H9 (cell line): Measurements from ENCODE around the gene ZNF644. TPM values are rescaled to one million over a fixed set of nuclear protein-coding genes. Genes with fewer than 3 reads are reported as not detected.

Source experiments
- DNase-seq: peaks from one replicate; pipeline ENCODE4 v3.0.0-alpha.2; 2017
- H2AFZ ChIP-seq: one replicate; pipeline ENCODE4 v1.6.1; 2013; ENCODE audit warnings: mild to moderate bottlenecking, low read length, control low read depth, moderate library complexity
- H2AK5ac ChIP-seq: 2 replicates; pipeline ENCODE4 v1.6.1; 2013; ENCODE audit warnings: low read length, control low read depth, mixed read lengths; ENCODE audit not compliant: insufficient read length
- H2BK120ac ChIP-seq: one replicate; pipeline ENCODE4 v1.6.1; 2013; ENCODE audit warnings: low read depth, mild to moderate bottlenecking, low read length, control low read depth, inconsistent platforms; ENCODE audit not compliant: poor library complexity, severe bottlenecking
- H2BK12ac ChIP-seq: 2 replicates; pipeline ENCODE4 v1.6.1; 2013; ENCODE audit warnings: low read length, control low read depth, mixed read lengths, low read depth; ENCODE audit not compliant: insufficient read length
- H2BK15ac ChIP-seq: 2 replicates; pipeline ENCODE4 v1.6.1; 2013; ENCODE audit warnings: low read depth, low read length, control low read depth
- H2BK20ac ChIP-seq: one replicate; pipeline ENCODE4 v1.6.1; 2013; ENCODE audit warnings: low read depth, mild to moderate bottlenecking, low read length, control low read depth, inconsistent platforms; ENCODE audit not compliant: poor library complexity, severe bottlenecking
- H2BK5ac ChIP-seq: 2 replicates; pipeline ENCODE4 v1.6.1; 2013; ENCODE audit warnings: low read length, control low read depth, mixed read lengths; ENCODE audit not compliant: insufficient read length
- H3K14ac ChIP-seq: 2 replicates; pipeline ENCODE4 v1.6.1; 2013; ENCODE audit warnings: low read length, control low read depth; ENCODE audit not compliant: insufficient read depth
- H3K18ac ChIP-seq: 2 replicates; pipeline ENCODE4 v1.6.1; 2013; ENCODE audit warnings: low read depth, mild to moderate bottlenecking, mixed read lengths, low read length, control low read depth; ENCODE audit not compliant: insufficient read length
- H3K23ac ChIP-seq: 2 replicates; pipeline ENCODE4 v1.6.1; 2013; ENCODE audit warnings: low read length, control low read depth, mixed read lengths, low read depth; ENCODE audit not compliant: insufficient read length
- H3K23me2 ChIP-seq: 2 replicates; pipeline ENCODE4 v1.6.1; 2013; ENCODE audit warnings: low read depth, mild to moderate bottlenecking, mixed read lengths, low read length, control low read depth; ENCODE audit not compliant: insufficient read length, poor library complexity, severe bottlenecking
- H3K27ac ChIP-seq: 2 replicates; pipeline ENCODE4 v1.5.1; 2013; ENCODE audit warnings: low read length, control low read depth, mixed read lengths, low read depth; ENCODE audit not compliant: insufficient read length
- H3K27me3 ChIP-seq: 2 replicates; pipeline ENCODE4 v1.6.1; 2013; ENCODE audit warnings: low read length, control low read depth, inconsistent platforms; ENCODE audit not compliant: insufficient read depth
- H3K4ac ChIP-seq: 2 replicates; pipeline ENCODE4 v1.6.1; 2013; ENCODE audit warnings: low read depth, mild to moderate bottlenecking, control low read depth, inconsistent platforms, low read length, moderate library complexity
- H3K4me1 ChIP-seq: 2 replicates; pipeline ENCODE4 v1.6.1; 2013; ENCODE audit warnings: low read length, control low read depth, inconsistent platforms; ENCODE audit not compliant: insufficient read depth
- H3K4me2 ChIP-seq: 2 replicates; pipeline ENCODE4 v1.6.1; 2013; ENCODE audit warnings: low read length, control low read depth, mixed read lengths; ENCODE audit not compliant: insufficient read length, insufficient read depth
- H3K56ac ChIP-seq: 2 replicates; pipeline ENCODE4 v1.6.1; 2013; ENCODE audit warnings: low read depth, mild to moderate bottlenecking, mixed read lengths, low read length, control low read depth; ENCODE audit not compliant: insufficient read length
- H3K79me1 ChIP-seq: 2 replicates; pipeline ENCODE4 v1.6.1; 2013; ENCODE audit warnings: low read depth, mild to moderate bottlenecking, moderate library complexity, low read length, control low read depth, inconsistent platforms; ENCODE audit not compliant: insufficient read depth, poor library complexity, severe bottlenecking
- H3K79me2 ChIP-seq: 2 replicates; pipeline ENCODE4 v1.6.1; 2013; ENCODE audit warnings: low read length, control low read depth, inconsistent platforms; ENCODE audit not compliant: insufficient read depth
- H3K9ac ChIP-seq: 2 replicates; pipeline ENCODE4 v1.6.1; 2013; ENCODE audit warnings: low read length, control low read depth, mixed read lengths; ENCODE audit not compliant: insufficient read length; ENCODE audit errors: extremely low read depth
- H3K9me3 ChIP-seq: one replicate; pipeline ENCODE4 v1.6.1; 2013; ENCODE audit warnings: low read depth, low read length, inconsistent platforms; ENCODE audit not compliant: control insufficient read depth
- H3T11ph ChIP-seq: one replicate; pipeline ENCODE4 v1.6.1; 2013; ENCODE audit warnings: mild to moderate bottlenecking, low read length, control low read depth, inconsistent platforms
- H4K20me1 ChIP-seq: one replicate; pipeline ENCODE4 v1.6.1; 2013; ENCODE audit not compliant: control insufficient read depth, insufficient read length, insufficient read depth
- H4K5ac ChIP-seq: 2 replicates; pipeline ENCODE4 v1.6.1; 2013; ENCODE audit warnings: low read depth, mild to moderate bottlenecking, mixed read lengths, low read length, control low read depth; ENCODE audit not compliant: insufficient read length
- H4K8ac ChIP-seq: replicated peaks from 2 replicates; pipeline ENCODE4 v1.6.1; 2013; ENCODE audit warnings: low read length, control low read depth, mixed read lengths, low read depth; ENCODE audit not compliant: insufficient read length
- H4K91ac ChIP-seq: 2 replicates; pipeline ENCODE4 v1.6.1; 2013; ENCODE audit warnings: low read depth, mild to moderate bottlenecking, moderate library complexity, mixed read lengths, low read length, control low read depth; ENCODE audit not compliant: insufficient read length
- H3K27ac Mint-ChIP-seq, 3 experiments: 2 replicates in 2 of 3; 3 replicates in 1 of 3; pipeline ENCODE4 v1.8.0; 2020 to 2021; ENCODE audit warnings: mixed read lengths in 3 of 3, mild to moderate bottlenecking in 1 of 3, moderate library complexity in 1 of 3
- H3K27me3 Mint-ChIP-seq: 2 replicates; pipeline ENCODE4 v1.8.0; 2021; ENCODE audit warnings: low read depth, mild to moderate bottlenecking, moderate library complexity, mixed read lengths
- H3K36me3 Mint-ChIP-seq, 3 experiments: 2 replicates in 2 of 3; 3 replicates in 1 of 3; pipeline ENCODE4 v1.8.0; 2020 to 2021; ENCODE audit warnings: low read depth in 3 of 3, mixed read lengths in 3 of 3; ENCODE audit not compliant: insufficient read depth in 1 of 3
- H3K4me1 Mint-ChIP-seq, 2 experiments: 2 replicates each; pipeline ENCODE4 v1.8.0; 2020; ENCODE audit warnings: mixed read lengths in 2 of 2
- H3K4me3 Mint-ChIP-seq, 2 experiments: 2 replicates in 1 of 2; 3 replicates in 1 of 2; pipeline ENCODE4 v1.8.0; 2020 to 2021; ENCODE audit warnings: mild to moderate bottlenecking in 2 of 2, mixed read lengths in 2 of 2, moderate library complexity in 1 of 2
- H3K9me3 Mint-ChIP-seq, 2 experiments: 2 replicates in 1 of 2; 3 replicates in 1 of 2; pipeline ENCODE4 v1.8.0; 2020; ENCODE audit warnings: mild to moderate bottlenecking in 2 of 2, mixed read lengths in 2 of 2, moderate library complexity in 1 of 2
- WGBS: extraction: QIAGEN DNeasy Blood & Tissue Kit; methylation state at CpG from one replicate; pipeline ENCODE4 v1.1.7; 2013; ENCODE audit warnings: missing lambda C conversion rate, low lambda C conversion rate, mixed read lengths; ENCODE audit not compliant: insufficient read length; ENCODE audit errors: extremely low coverage; 5-methylcytosine and 5-hydroxymethylcytosine counted together
- total RNA-seq: library from RNA; stranded (reverse); gene quantifications from 2 replicates; pipeline ENCODE4 v1.2.1, GENCODE V29; 2021
- TF ChIP-seq, protein P1 (sequence below): fragments of 200-600 bp; sonication (generic); conservative IDR thresholded peaks from 3 replicates; pipeline ENCODE4 v1.8.0; 2021; ENCODE audit warnings: antibody characterized with exemption, mild to moderate bottlenecking

Gene ZNF644
- total RNA-seq, 1 experiment from 2014 or later: 78.9 TPM

DNA sequence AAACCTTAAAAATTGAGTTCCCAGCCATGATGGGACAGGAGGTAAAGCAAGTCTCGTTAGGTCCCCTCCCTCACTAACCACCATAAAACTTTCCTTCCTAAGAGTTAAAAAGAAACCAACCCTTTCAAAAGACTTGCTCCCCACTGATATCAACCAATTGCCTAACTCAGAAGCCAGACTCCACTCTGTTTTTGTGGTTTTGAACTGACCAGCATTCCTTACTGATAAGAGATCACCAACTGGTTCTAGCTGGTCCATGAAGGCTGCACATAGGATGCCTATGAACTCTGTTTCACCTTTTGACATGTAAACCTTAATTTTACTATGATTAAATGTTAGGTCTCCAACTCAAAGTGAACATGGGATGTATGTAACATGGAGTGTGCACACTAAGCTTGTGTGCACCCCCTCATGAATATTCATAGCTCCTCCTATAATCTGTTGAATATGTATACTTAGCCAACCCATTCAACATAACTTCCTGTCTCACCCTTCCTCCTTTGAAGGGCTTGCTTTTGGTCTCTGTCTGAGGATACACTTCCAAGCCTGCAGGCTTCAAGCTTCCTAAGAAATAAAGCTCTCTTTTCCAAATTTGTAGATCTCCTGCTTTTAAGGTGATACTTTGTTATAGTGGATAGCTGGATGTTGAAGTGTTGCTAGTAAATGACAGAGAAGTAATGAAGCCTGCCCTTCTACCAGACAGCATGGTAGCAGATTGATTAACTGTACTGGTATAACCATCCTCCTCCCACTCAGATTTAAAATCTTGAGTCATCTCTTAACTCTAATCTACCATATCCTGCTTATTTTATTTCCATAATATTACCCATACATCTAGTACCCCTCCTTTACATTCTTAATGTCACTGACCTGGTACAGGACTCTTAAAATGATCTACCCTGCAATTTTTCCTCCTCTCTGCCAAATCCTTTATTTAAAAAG, 95.6 kb downstream of the ZNF644 start:
- Histone ChIP-seq H3K9me3 (no peaks in the 10 kb centered on the region), H3K56ac (no peak overlapping the region), H3K9ac (no peak overlapping the region), H3K4me2 (no peak overlapping the region), H3K23ac (no peak overlapping the region), H4K5ac (no peak overlapping the region), H3K18ac (no peak overlapping the region), H2BK15ac (no peak overlapping the region), H3K79me1 (peaks cover 4% of the 10 kb centered on the region), H4K20me1 (no peaks in the 10 kb centered on the region), H2BK20ac (no peak overlapping the region), H3K79me2 (peaks cover 18% of the 10 kb centered on the region; the same call in 1 of the 2 replicates), H4K8ac (no peak overlapping the region), H3K27ac (peak overlapping the region; percentile 44), H2AFZ (no peak overlapping the region), H2BK12ac (no peak overlapping the region), H3T11ph (no peak overlapping the region), H3K23me2 (no peaks in the 10 kb centered on the region), H2AK5ac (no peak overlapping the region), H3K4ac (no peak overlapping the region), H4K91ac (no peak overlapping the region), H2BK120ac (no peak overlapping the region), H3K27me3 (no peaks in the 10 kb centered on the region), H3K14ac (no peak overlapping the region), H2BK5ac (no peak overlapping the region), H3K4me1 (peaks cover 7% of the 10 kb centered on the region; the same call in 1 of the 2 replicates)
- no CpG with 5 or more reads among the region's 1 CpG for WGBS
- no peaks in the 10 kb centered on the region; the same call in 1 of the 2 replicates for H3K27me3 Mint-ChIP-seq
- H3K4me1 Mint-ChIP-seq: peaks cover 65 to 67% of the 10 kb centered on the region in 2 experiments
- H3K4me3 Mint-ChIP-seq: peak overlapping the region; percentile 33 to 67
- H3K36me3 Mint-ChIP-seq: peaks cover 4 to 8% (median 6%) of the 10 kb centered on the region in 3 experiments; a peak in 6 of 7 replicates
- H3K9me3 Mint-ChIP-seq: 0 out of 5 replicates have a peak, but pooled peaks cover 0 to 3% of the 10 kb centered on the region in 2 experiments
- H3K27ac Mint-ChIP-seq: peak overlapping the region; percentile 83 to 98 (median 97); a peak in 6 of 7 replicates
- TF ChIP-seq, protein P1, sequence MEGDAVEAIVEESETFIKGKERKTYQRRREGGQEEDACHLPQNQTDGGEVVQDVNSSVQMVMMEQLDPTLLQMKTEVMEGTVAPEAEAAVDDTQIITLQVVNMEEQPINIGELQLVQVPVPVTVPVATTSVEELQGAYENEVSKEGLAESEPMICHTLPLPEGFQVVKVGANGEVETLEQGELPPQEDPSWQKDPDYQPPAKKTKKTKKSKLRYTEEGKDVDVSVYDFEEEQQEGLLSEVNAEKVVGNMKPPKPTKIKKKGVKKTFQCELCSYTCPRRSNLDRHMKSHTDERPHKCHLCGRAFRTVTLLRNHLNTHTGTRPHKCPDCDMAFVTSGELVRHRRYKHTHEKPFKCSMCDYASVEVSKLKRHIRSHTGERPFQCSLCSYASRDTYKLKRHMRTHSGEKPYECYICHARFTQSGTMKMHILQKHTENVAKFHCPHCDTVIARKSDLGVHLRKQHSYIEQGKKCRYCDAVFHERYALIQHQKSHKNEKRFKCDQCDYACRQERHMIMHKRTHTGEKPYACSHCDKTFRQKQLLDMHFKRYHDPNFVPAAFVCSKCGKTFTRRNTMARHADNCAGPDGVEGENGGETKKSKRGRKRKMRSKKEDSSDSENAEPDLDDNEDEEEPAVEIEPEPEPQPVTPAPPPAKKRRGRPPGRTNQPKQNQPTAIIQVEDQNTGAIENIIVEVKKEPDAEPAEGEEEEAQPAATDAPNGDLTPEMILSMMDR: no peak
- no peak for DNase-seq
